ENCODE measurements around the gene ROR1. TPM values are rescaled to one million over a fixed set of nuclear protein-coding genes. Genes with fewer than 3 reads are reported as not detected.

ROR1 gene
- total RNA-seq, 1 experiment from 2014 or later, result not detected

GRCh38 chr1:64163970-64164369 is 390.2 kb downstream of the ROR1 start:
- DNase-seq (ENCODE audit: low spot score), result peak; percentile 32
- in situ Hi-C loops (cut with HindIII; ENCODE audit: low sequenced_read_pairs), result no loop called here

- DNase-seq (ENCODE audit: low spot score), result no peak
- in situ Hi-C loops (cut with HindIII; ENCODE audit: low sequenced_read_pairs), result no loop called here
Measured at GRCh38 chr1:64166629-64167028, 392.8 kb downstream of the ROR1 start.

- no peak for DNase-seq (ENCODE audit: low spot score)
- in situ Hi-C loops (cut with HindIII; ENCODE audit: low sequenced_read_pairs), result no loop called here
Measured at GRCh38 chr1:64167176-64167575, 393.4 kb downstream of the ROR1 start.

- in situ Hi-C loops (cut with HindIII; ENCODE audit: low sequenced_read_pairs), result no loop called here
- no peak for DNase-seq (ENCODE audit: low spot score)
Measured at GRCh38 chr1:64171246-64171645, 397.4 kb downstream of the ROR1 start.

GRCh38 chr1:64171797-64172281 is 398.0 kb downstream of the ROR1 start:
- in situ Hi-C loops (cut with HindIII; ENCODE audit: low sequenced_read_pairs), result no loop called here
- no peak for DNase-seq (ENCODE audit: low spot score)

- DNase-seq (ENCODE audit: low spot score), result no peak
- in situ Hi-C loops (cut with HindIII; ENCODE audit: low sequenced_read_pairs), result no loop called here
Measured at GRCh38 chr1:64172458-64172983, 398.7 kb downstream of the ROR1 start.

- in situ Hi-C loops (cut with HindIII; ENCODE audit: low sequenced_read_pairs), result no loop called here
- no peak for DNase-seq (ENCODE audit: low spot score)
Measured at GRCh38 chr1:64173336-64173940, 399.6 kb downstream of the ROR1 start.

GRCh38 chr1:64175639-64176038 is 401.8 kb downstream of the ROR1 start:
- in situ Hi-C loops (cut with HindIII; ENCODE audit: low sequenced_read_pairs), result no loop called here
- no peak for DNase-seq (ENCODE audit: low spot score)

GRCh38 chr1:64176659-64177058 is 402.8 kb downstream of the ROR1 start:
- in situ Hi-C loops (cut with HindIII; ENCODE audit: low sequenced_read_pairs), result no loop called here
- DNase-seq (ENCODE audit: low spot score), result no peak

GRCh38 chr1:64179588-64179987 is 405.8 kb downstream of the ROR1 start:
- in situ Hi-C loops (cut with HindIII; ENCODE audit: low sequenced_read_pairs), result no loop called here
- DNase-seq (ENCODE audit: low spot score), result no peak

- in situ Hi-C loops (cut with HindIII; ENCODE audit: low sequenced_read_pairs), result no loop called here
Measured at GRCh38 chr1:64182207-64182606, 408.4 kb downstream of the ROR1 start.

GRCh38 chr1:64183395-64184002 is 409.7 kb downstream of the ROR1 start:
- no peak for DNase-seq (ENCODE audit: low spot score)
- in situ Hi-C loops (cut with HindIII; ENCODE audit: low sequenced_read_pairs), result no loop called here

More at GRCh38 chr1:64182207-64182606, 408.4 kb downstream of the ROR1 start:
- no peak for DNase-seq (ENCODE audit: low spot score)

GRCh38 chr1:64184003-64184440 is 410.2 kb downstream of the ROR1 start:
- in situ Hi-C loops (cut with HindIII; ENCODE audit: low sequenced_read_pairs), result no loop called here
- DNase-seq (ENCODE audit: low spot score), result no peak

GRCh38 chr1:64186138-64186897 is 412.5 kb downstream of the ROR1 start:
- no peak for DNase-seq (ENCODE audit: low spot score)
- in situ Hi-C loops (cut with HindIII; ENCODE audit: low sequenced_read_pairs), result no loop called here

- DNase-seq (ENCODE audit: low spot score), result no peak
- in situ Hi-C loops (cut with HindIII; ENCODE audit: low sequenced_read_pairs), result no loop called here
Measured at GRCh38 chr1:64186898-64187280, 413.1 kb downstream of the ROR1 start.

- DNase-seq (ENCODE audit: low spot score), result no peak
- in situ Hi-C loops (cut with HindIII; ENCODE audit: low sequenced_read_pairs), result no loop called here
Measured at GRCh38 chr1:64187646-64188045, 413.8 kb downstream of the ROR1 start.

- DNase-seq (ENCODE audit: low spot score), result no peak
- in situ Hi-C loops (cut with HindIII; ENCODE audit: low sequenced_read_pairs), result no loop called here
Measured at GRCh38 chr1:64192290-64192689, 418.5 kb downstream of the ROR1 start.

GRCh38 chr1:64194168-64195080 is 420.6 kb downstream of the ROR1 start:
- peak; percentile 4 for DNase-seq (ENCODE audit: low spot score)
- in situ Hi-C loops (cut with HindIII; ENCODE audit: low sequenced_read_pairs), result no loop called here

GRCh38 chr1:64195081-64195395 is 421.2 kb downstream of the ROR1 start:
- DNase-seq (ENCODE audit: low spot score), result no peak
- in situ Hi-C loops (cut with HindIII; ENCODE audit: low sequenced_read_pairs), result no loop called here
